Measurements from ENCODE around the gene SCAMP4.

- TF ChIP-seq POLR2A (IDR thresholded peaks at IDR 0.05) (no peak), CTCF (IDR thresholded peaks at IDR 0.05) (no peak)
Observed at GRCh38 chr19:1863638-1864479, 41.3 kb upstream of the SCAMP4 start.
